PC-3 (cell line): ENCODE measurements around the gene SPATA33.

Experiments
- EZH2phosphoT487 ChIP-seq: fragments of 300-600 bp; sonication (generic); IDR thresholded peaks from 2 replicates; pipeline ENCODE4 v1.6.1; 2018; ENCODE audit warnings: mild to moderate bottlenecking, antibody characterized with exemption, low read length, borderline replicate concordance
- TF ChIP-seq, protein P1 (sequence below): fragments of 300-600 bp; sonication (generic); conservative IDR thresholded peaks from 2 replicates; pipeline ENCODE4 v1.5.1; 2017; ENCODE audit warnings: antibody characterized with exemption, low read depth, mild to moderate bottlenecking, low read length

DNA sequence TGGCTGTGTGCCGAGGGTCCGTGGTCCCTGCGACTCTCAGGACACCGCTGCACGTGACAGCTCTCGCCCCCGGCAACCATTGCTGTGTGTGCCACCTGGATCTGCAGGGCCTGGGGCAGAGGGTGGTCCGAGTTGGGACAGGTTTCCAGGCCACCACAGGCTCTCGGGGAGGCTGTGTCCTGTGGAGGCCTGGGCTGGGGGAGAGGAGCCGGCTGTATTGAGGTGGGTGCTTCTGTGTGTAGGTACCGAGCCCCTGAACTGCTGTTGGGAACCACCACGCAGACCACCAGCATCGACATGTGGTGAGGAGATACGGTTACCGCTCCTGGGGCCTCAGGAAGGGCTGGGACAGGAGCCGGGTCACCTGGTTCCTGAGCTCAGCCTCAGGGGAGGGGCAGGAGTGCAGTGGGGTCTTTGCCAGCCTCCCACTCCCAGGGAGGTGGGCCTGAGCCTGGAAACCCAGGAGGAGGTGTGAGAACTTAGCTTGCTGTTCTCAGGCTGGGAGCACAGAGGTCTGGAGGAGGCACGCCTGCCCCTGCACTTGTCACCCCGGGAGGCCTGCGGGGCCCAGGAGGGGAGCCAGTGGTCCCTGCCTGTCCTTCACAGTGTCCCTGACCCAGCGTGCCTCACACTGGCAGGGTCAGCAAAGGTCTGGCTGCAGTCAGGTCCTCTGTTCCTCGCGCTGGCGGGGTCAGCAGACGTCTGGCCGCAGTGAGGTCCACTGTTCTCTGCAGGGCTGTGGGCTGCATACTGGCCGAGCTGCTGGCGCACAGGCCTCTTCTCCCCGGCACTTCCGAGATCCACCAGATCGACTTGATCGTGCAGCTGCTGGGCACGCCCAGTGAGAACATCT is 36.5 kb downstream of the SPATA33 start:
- TF ChIP-seq, protein P1, sequence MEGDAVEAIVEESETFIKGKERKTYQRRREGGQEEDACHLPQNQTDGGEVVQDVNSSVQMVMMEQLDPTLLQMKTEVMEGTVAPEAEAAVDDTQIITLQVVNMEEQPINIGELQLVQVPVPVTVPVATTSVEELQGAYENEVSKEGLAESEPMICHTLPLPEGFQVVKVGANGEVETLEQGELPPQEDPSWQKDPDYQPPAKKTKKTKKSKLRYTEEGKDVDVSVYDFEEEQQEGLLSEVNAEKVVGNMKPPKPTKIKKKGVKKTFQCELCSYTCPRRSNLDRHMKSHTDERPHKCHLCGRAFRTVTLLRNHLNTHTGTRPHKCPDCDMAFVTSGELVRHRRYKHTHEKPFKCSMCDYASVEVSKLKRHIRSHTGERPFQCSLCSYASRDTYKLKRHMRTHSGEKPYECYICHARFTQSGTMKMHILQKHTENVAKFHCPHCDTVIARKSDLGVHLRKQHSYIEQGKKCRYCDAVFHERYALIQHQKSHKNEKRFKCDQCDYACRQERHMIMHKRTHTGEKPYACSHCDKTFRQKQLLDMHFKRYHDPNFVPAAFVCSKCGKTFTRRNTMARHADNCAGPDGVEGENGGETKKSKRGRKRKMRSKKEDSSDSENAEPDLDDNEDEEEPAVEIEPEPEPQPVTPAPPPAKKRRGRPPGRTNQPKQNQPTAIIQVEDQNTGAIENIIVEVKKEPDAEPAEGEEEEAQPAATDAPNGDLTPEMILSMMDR, result no peak
- TF ChIP-seq EZH2phosphoT487, result no peak
